LNCAP (cell line): Measurements from ENCODE around the gene P2RY2.

ENCODE experiments used
- CTCF ChIP-seq: fragments of 450-650 bp; IDR thresholded peaks from 2 replicates; pipeline ENCODE4 v1.5.1; 2017; ENCODE audit warnings: mild to moderate bottlenecking

Gene P2RY2

GRCh38 chr11:73195191-73196007, 22.7 kb upstream of the P2RY2 start:
- TF ChIP-seq CTCF, result no peak

GRCh38 chr11:73196576-73196975, 21.5 kb upstream of the P2RY2 start:
- TF ChIP-seq CTCF, result no peak

GRCh38 chr11:73197348-73197747, 20.7 kb upstream of the P2RY2 start:
- TF ChIP-seq CTCF, result no peak

- no peak for TF ChIP-seq CTCF
Measured at GRCh38 chr11:73198677-73199076, 19.4 kb upstream of the P2RY2 start.

- no peak for TF ChIP-seq CTCF
Measured at GRCh38 chr11:73199446-73199845, 18.6 kb upstream of the P2RY2 start.

- no peak for TF ChIP-seq CTCF
Measured at GRCh38 chr11:73200256-73200655, 17.8 kb upstream of the P2RY2 start.

- TF ChIP-seq CTCF, result no peak
Measured at GRCh38 chr11:73201249-73201648, 16.8 kb upstream of the P2RY2 start.
